Measurements from ENCODE around the gene PPEF2.

The PPEF2 gene

GRCh38 chr4:75831856-75832405, 70.3 kb downstream of the PPEF2 start:
- DNase-seq, result no peak

- DNase-seq, result no peak
Observed at GRCh38 chr4:75830906-75831305, 71.3 kb downstream of the PPEF2 start.

GRCh38 chr4:75823812-75824211, 78.4 kb downstream of the PPEF2 start:
- DNase-seq, result no peak

- no peak for DNase-seq
Observed at GRCh38 chr4:75822416-75822815, 79.8 kb downstream of the PPEF2 start.

DNA sequence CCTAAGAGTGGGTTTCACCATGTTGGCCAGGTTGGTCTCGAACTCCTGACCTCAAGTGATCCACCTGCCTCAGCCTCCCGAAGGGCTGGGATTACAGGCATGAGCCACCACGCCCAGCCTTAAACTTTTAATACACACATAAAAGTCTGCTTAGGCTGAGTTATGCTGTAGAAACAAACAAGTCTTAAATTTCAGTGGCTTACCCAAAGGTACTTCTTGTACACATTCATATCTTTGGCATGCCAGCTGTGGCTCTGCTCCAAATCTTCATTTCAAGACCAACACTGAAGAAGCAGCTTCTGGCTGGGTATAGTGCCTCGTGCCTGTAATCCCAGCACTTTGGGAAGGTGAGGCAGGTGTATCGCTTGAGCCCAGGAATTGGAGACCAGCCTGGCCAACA, 80.3 kb downstream of the PPEF2 start:
- no peak for DNase-seq

DNA sequence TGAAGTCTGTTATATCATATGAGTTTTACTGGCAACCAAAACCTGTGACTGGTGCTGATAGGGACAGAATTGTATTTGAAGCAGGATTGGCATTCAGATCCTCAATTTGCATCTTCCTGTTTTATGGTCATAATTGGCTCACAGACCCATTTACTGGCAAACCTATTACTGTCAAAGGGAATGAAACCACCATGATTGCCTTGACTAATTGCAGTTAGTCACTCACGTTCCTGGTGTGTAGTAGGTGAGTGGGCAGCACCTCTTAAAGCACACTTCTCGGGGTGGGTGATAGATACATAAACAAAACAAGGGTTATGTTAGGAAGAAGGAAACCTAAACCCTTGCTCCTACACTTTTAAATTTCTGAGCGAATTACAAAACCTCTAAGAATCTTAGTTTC, 81.0 kb downstream of the PPEF2 start:
- no peak for DNase-seq

GRCh38 chr4:75820676-75821075, 81.6 kb downstream of the PPEF2 start:
- DNase-seq, result no peak

GRCh38 chr4:75820197-75820596, 82.1 kb downstream of the PPEF2 start:
- DNase-seq, result no peak

DNA sequence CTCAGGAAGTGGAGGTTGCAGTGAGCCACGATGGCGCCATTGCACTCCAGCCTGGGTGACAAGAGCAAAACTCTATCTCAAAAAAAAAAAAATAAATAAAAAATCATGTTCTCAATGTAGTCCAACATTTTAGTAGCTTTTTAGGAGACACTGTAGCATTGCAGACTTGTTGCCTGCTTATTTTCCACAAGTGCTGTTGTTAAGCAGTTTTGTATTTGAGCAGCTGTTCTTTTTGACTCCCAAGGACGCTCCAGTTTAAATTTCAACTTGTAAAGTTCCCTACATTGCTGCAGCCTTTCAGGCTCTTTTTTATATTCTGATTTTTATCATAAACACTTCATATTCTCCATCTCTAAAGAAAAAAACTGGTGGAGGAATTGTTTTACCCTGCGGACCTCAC, 83.1 kb downstream of the PPEF2 start:
- no peak for DNase-seq

DNA sequence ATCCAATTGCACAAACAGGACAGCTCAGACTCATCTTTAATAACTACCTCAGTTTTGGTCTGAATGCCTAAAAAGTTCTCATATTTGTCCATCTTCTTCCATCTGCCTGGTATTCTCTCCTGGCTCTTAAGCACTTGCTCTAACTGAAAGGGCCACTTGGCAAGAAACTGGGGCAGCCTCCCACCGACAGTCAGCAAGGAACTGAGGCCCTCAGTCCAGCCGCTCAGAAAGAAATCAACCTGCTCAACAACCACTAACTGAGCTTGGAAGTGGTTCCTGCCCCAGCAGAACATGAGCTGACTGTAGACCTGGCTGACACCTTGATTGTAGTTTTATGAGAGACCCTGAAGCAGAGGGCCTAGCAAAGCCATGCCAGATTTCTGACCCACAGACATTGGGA, 84.4 kb downstream of the PPEF2 start:
- DNase-seq, result no peak
